Cardiac muscle cell (in vitro differentiated cells and primary cell): ENCODE results near the gene GNA15. TPM values are rescaled to one million over a fixed set of nuclear protein-coding genes. Genes with fewer than 3 reads are reported as not detected.

Experiments used
- DNase-seq, 2 donors: peaks; one replicate each; pipeline versions ENCODE4 v3.0.0 to v3.0.0-alpha.2; 2010 to 2017; ENCODE audit warnings: low read depth in 1 of 2, low spot score in 1 of 2
- H3K27ac ChIP-seq: fragments of 200-600 bp; sonication (generic); 2 replicates; pipeline ENCODE4 v1.5.1; 2016
- H3K27me3 ChIP-seq: fragments of 200-600 bp; sonication (generic); 2 replicates; pipeline ENCODE4 v1.6.0; 2016; ENCODE audit warnings: control low read depth
- H3K36me3 ChIP-seq: fragments of 200-600 bp; sonication (generic); 2 replicates; pipeline ENCODE4 v1.5.1; 2016; ENCODE audit warnings: control low read depth
- H3K4me1 ChIP-seq: fragments of 200-600 bp; sonication (generic); 2 replicates; pipeline ENCODE4 v1.8.1; 2017; ENCODE audit warnings: low read depth, mild to moderate bottlenecking, mixed run types
- H3K4me3 ChIP-seq: fragments of 200-600 bp; sonication (generic); 2 replicates; pipeline ENCODE4 v1.5.1; 2016; ENCODE audit warnings: mild to moderate bottlenecking
- H3K9me3 ChIP-seq: fragments of 200-600 bp; sonication (generic); 2 replicates; pipeline ENCODE4 v1.5.1; 2017; ENCODE audit warnings: low read depth, mild to moderate bottlenecking, control low read depth
- CTCF ChIP-seq: IDR thresholded peaks from 2 replicates; pipeline ENCODE4 v1.5.1; 2012; ENCODE audit warnings: low read depth, mild to moderate bottlenecking, low read length
- polyA plus RNA-seq: library from polyadenylated mRNA; unstranded; fragments of >200 nt; fragmentation: Nextera tagmentation; extraction: Ambion mirVana; gene quantifications from 2 replicates; pipeline ENCODE4 v1.2.1, GENCODE V29; 2016
- total RNA-seq: library from RNA; depleted of rRNA; stranded (reverse); fragments of >200 nt; gene quantifications from 2 replicates; pipeline ENCODE4 v1.2.3, GENCODE V29; 2016

Gene GNA15
- total and polyA plus RNA-seq, 2 experiments from 2014 or later, result 0.12 TPM; not detected in 1

- Histone ChIP-seq H3K4me1 (no peaks in the 10 kb centered on the region), H3K27me3 (no peaks in the 10 kb centered on the region), H3K9me3 (no peaks in the 10 kb centered on the region), H3K27ac (no peak overlapping the region), H3K36me3 (peaks cover 6% of the 10 kb centered on the region), H3K4me3 (no peak overlapping the region)
- DNase-seq, result no peak
- TF ChIP-seq CTCF, result no peak
Observed at GRCh38 chr19:3121821-3122511, 13.9 kb upstream of the GNA15 start.

- Histone ChIP-seq H3K36me3 (peaks cover 6% of the 10 kb centered on the region), H3K9me3 (no peaks in the 10 kb centered on the region), H3K4me3 (no peak overlapping the region), H3K27ac (no peak overlapping the region), H3K4me1 (no peaks in the 10 kb centered on the region), H3K27me3 (no peaks in the 10 kb centered on the region)
- no peak for TF ChIP-seq CTCF
- no peak for DNase-seq
Observed at GRCh38 chr19:3122512-3122870, 13.3 kb upstream of the GNA15 start.

GRCh38 chr19:3123088-3123721 is 12.6 kb upstream of the GNA15 start:
- Histone ChIP-seq H3K36me3 (peaks cover 6% of the 10 kb centered on the region), H3K27me3 (no peaks in the 10 kb centered on the region), H3K4me3 (no peak overlapping the region), H3K27ac (no peak overlapping the region), H3K9me3 (no peaks in the 10 kb centered on the region), H3K4me1 (no peaks in the 10 kb centered on the region)
- no peak for DNase-seq
- no peak for TF ChIP-seq CTCF

- Histone ChIP-seq H3K36me3 (peaks cover 2% of the 10 kb centered on the region), H3K9me3 (no peaks in the 10 kb centered on the region), H3K4me3 (no peak overlapping the region), H3K27ac (peak overlapping the region; percentile 34), H3K4me1 (no peaks in the 10 kb centered on the region), H3K27me3 (no peaks in the 10 kb centered on the region)
- no peak for DNase-seq
- TF ChIP-seq CTCF, result no peak
Observed at GRCh38 chr19:3123956-3124355, 11.9 kb upstream of the GNA15 start.

GRCh38 chr19:3124630-3125029 is 11.2 kb upstream of the GNA15 start:
- Histone ChIP-seq H3K27me3 (no peaks in the 10 kb centered on the region), H3K9me3 (no peaks in the 10 kb centered on the region), H3K27ac (no peak overlapping the region), H3K4me1 (no peaks in the 10 kb centered on the region), H3K4me3 (no peak overlapping the region), H3K36me3 (no peaks in the 10 kb centered on the region)
- TF ChIP-seq CTCF, result no peak
- DNase-seq, result no peak
